T-helper 1 cell (primary cell): ENCODE measurements around the gene RHOF.
"Not testable (repeated sequence)": the region's sequence is repeated elsewhere in the genome, so short reads cannot be mapped to it uniquely, and the experiment has no call there.

Experiments
- DNase-seq, 5 donors: peaks; one replicate each; pipeline ENCODE4 v3.0.0-alpha.2; 2012 to 2020

Gene RHOF

DNA sequence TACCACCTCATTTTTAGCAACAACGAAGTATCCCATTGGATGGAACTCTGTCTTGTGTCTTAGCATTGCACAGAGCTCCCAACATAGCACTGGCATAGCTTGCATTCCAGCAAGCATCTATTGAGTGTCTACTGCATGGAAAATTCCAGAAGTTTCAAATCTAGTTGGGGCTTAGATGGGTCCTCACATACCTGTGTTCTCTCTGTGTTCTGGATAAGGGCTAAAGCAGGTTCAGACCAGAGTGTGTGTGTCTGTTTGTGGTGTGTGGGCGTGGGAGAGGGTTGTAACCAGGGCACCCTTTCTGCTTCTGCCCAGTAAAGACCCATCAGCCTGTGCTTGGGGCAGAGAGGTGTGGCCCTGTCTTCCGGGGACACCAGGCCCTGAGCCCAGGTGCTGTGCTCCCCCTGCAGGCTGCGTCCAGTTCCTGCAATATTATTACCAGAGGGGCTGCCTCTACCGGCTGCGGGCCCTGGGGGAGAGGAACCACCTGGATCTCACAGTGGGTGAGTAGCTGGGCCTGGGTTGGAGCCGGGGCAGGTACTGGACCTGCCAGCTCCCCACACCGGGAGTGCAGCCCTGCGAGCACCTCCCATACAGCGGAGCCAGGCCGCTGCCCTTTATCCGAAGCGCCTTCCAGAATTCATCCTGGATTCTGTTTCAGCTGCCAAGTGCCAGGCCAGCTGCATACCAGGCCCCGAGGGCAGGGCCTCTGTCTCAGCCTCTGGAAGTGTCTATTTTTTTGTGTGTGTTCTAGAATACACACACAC is 20.3 kb downstream of the RHOF start:
- peak; percentile 57 to 83 (median 71) for DNase-seq

DNA sequence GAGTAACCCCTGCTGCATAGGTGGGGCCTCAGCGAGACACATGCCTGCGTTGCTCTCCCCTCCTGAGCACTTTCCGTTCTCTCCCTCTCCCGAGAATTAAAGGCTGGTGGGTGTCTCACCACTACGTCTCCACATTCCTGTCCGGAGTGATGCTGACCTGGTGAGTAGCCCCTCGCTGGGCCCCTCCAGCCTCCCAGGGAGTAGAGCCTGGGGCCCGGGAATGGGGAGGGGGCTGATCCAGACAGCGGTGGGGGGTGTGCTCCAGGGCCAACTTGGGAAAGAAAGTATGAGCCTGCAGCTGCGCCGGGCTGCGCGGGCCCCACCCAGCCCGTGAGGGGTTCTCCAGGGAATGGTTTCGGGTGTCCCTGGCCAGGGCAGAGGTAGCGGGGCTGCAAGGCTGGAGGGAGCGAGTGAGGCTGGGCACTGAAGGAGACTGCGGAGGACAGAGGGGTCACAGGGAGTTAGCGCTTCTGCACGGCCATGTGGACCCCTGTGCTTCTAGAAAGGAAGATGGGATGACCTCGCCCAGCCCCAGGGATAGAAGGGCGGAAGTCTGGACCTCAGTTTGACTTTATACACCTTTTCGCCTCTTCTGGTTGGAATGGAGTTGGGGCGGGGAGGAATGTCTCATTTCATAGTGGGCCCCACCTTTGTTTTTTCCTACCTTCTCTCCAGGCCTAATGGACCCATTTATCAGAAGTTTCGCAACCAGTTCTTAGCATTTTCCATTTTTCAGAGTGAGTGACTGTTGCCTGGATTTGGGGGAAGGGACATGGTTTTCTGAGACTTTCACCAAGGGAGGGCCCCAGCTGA is 22.5 kb downstream of the RHOF start:
- no peak for DNase-seq

DNA sequence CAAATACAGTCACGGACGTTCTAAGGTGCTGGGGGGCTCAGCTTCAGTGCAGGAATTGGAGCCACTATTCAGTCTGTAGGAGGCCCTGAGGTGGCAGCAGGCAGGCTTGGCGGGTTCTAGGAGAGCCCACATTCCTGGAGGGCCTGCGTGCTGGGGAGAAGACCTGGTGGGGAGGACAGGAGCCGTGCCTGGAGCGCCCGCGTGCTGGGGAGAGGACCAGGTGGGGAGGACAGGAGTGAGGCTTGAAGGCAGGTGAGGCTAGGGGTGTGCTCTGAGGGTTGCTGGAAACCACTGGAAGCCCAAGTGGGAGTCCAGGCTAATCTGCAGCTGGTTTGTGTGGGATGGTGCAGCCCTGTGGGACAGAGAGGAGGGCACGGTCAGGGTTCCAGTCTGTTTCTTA is 23.1 kb downstream of the RHOF start:
- no peak for DNase-seq

DNA sequence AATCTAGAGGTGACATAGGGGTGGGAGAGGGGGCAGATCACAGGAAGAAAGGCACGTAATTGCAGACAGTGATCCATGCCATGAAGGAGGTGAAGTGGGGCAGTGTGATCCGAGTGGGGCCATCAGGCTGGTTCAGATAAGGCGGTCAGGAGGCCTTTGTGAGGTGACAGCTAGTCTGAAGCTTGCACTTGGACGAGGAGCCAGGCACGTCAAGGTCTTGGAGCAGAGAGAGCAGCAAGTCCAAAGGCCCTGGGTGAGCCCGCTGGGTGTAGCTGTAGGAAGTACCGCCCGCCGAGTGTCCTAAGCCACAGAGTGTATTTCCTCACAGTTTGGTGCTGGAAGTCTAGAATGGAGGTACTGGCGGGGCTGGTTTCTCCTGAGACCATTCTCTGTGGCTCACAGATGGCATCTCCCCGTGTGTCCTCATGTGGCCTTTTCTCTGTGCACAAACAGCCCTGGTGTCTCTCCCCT is 23.6 kb downstream of the RHOF start:
- no peak for DNase-seq

DNA sequence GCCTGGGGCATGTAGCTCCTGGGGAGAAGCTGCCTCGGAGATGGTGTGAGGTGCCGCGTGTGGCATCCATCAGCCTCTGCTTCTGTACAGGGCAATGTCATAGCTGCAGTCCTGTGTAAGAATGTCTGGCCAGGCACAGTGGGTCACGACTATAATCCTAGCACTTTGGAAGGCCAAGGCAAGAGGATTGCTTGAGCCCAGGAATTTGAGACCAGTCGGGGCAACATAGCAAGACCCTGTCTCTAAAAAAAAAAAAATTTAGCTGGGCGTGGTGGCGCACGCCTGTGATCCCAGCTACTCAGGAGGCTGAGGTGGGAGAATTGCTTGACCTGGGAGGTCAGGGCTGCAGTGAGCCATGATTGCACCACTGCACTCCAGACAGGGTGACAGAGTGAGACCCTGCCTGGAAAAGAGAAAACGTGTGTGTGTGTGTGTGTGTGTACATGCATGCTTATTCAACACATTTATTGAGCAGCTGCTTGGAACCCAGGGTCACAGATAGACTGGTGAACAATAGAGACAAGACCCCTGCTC is 24.1 kb downstream of the RHOF start:
- DNase-seq: no peak

DNA sequence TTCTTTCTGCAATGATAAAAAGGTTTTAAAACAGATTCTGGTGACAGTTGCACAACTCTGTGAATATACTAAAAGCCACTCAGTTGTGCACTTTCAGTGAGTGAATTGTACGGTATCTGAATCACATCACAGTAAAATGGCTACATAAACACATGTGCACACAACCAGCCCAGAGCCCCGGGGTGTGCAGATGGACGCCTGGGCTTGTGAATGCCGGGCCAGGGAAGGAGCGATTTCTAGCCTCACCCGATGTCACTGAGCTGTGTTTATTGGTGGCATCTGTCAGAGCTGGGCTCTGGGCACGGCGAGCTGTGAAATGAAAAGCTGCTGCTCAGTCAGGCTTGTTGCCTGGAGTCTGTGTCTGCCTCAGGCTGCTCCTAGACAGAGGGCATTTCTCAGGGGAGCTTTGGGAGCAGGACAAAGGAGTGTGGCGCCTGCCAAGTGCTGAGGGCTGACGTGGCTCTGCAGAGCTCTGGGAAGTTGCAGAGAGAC is 25.9 kb downstream of the RHOF start:
- no peak for DNase-seq

DNA sequence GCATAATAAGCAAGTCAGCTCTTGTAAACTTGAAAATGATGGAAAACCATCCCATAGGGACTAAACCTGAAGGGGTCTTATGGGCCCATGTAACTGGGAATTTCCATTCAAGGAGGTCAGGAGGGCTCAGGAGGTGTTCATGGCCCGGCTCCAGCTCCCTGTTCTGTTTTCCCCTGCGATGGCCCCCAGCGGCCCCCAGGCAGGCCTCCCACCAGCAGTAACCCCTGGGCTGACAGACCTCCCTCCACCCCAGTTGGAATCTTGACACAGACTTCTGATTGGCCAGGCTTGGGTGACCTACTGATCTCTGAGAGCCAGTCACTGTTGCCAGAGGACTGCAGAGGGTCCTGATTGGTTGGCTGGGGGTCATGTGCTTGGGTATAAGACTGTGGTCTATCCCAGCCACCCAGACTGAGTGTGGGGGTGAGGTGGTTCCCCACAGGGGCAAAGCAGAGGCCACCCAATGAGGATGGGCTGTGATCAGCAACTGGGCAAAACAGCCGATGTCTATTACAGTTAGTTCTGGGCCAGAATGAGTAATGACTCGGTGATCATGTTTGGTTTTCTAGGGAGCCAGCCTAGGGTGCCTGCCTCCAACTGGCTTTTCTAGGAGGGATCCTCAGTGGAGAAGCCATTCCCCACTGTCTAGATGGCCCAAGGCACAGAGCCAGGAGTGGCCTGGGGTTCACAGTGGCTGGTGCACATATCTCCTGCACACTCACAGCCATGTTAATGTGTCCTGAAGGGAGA is 27.0 kb downstream of the RHOF start:
- DNase-seq: no peak

DNA sequence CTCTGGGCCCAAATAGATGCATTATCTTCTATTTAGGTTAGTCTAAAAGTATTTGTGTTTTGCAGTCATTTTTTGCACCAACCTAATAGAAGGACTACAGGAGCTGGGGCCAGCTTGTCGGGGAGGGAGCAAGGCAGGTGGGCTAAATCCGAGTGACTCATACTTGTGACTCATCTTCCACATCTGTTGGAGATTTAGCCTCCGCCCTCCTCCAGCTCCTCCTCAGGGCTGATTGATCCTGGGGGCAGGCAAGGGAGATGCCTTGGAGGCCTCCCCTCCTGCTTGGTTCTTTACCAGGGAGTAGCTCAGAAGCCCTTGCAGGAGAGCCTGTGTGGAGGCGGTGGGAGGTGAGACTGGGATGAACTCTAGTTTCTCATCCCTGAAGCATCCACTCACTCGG is 27.9 kb downstream of the RHOF start:
- no peak for DNase-seq

DNA sequence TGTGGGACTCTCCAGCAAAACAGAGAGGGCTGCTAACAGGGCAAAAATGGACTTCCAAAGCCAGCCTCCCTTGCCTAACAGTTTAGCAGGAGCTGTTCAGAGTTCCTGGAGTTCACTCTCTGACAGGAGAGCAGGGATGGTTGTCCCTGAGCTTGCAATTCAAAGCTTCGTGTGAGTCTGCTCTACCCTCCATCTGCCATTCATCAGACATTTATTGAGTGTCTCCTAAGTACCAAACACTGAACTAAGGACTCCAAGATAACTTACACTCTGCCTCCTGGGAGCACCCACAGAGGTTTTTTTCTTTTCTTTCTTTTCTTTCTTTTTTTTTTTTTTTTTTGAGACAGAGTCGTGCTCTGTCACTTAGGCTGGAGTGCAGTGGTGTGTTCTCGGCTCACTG is 28.7 kb downstream of the RHOF start:
- DNase-seq: no peak

DNA sequence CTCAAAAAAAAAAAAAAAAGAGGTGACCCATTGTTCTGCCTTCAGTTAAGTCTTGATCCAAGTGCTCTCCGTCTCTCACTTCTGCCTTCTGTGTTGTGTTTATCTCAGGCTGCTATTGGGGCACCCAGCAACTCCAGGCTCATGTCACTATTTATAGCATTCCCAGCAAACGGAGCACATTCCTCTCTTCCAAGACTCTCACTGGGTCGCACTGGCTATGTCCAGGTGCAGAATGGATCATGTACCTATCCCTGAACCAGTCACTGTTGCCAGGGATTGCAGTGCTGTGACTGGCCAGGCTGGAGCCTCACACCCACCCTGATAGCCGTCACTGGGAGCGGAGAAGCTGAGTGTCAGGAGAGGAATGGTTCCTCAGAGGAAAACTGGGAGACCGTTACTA is 31.2 kb downstream of the RHOF start:
- no peak for DNase-seq

DNA sequence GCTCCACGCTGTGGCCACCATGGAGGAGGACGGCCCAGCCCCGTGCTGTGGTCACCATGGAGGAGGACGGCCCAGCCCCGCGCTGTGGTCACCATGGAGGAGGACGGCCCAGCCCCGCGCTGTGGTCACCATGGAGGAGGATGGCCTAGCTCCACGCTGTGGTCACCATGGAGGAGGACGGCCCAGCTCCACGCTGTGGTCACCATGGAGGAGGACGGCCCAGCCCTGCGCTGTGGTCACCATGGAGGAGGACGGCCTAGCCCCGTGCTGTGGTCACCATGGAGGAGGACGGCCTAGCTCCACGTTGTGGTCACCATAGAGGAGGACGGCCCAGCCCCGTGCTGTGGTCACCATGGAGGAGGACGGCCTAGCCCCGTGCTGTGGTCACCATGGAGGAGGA is 35.0 kb downstream of the RHOF start:
- not testable (repeated sequence) for DNase-seq

DNA sequence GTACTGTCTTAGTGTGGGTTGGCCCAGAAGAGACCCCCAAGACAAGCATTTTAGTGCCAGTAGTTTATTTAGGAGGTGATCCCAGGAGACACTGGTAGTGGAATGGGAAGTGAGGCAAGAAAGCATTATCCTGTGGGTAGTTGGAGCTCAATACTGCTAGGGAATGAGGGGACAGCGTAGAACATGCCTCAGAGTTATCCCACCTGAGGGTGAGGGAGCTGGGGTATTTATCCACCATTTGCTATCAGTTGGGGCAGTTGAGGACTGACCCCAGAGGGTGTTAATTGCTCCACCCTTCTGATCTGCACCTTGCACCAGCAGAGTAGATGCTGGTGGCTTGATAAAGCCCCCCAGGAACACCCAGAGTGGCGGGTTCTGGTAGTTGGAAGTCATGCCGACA is 37.9 kb downstream of the RHOF start:
- no peak for DNase-seq

DNA sequence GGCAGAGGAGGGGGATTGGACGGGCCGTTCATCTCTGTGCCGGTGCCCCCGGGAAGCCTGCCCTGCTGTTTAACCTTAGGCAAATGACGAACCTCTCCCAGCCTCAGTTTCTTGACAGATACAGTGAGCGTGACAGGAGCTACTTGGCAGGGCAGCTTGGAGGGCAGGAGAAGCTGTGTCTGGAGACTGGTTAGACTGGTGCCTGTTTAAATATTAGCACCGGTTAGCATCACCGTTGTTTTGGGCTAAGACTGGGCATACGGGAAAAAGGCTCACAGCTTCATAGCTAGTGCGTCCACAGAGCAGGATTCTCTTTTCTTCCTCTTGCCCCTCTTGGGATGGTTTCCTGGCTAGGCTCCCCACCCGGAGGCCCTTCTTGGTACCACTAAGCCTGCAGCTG is 38.7 kb downstream of the RHOF start:
- no peak for DNase-seq

DNA sequence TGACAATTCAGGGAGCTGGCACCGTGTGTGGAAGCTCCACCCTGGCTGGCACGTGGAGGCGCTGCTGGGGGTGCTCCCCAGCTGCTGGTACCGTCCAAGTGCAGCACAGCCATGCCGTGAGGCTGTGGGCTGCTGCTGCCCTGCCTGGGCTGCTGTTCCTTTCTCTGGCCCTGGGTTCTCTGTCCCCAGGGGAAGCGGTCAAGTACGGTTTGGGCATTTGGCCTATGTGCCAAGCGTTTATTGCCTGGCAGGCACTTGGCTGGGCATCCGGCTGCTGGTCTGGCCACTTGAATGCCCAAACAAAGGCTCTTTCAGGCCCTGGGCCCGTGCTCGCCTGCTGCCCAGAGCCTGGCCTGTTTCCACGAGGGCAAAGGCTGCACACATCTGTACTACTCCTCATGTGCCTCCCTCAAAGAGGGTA is 39.6 kb downstream of the RHOF start:
- no peak for DNase-seq

DNA sequence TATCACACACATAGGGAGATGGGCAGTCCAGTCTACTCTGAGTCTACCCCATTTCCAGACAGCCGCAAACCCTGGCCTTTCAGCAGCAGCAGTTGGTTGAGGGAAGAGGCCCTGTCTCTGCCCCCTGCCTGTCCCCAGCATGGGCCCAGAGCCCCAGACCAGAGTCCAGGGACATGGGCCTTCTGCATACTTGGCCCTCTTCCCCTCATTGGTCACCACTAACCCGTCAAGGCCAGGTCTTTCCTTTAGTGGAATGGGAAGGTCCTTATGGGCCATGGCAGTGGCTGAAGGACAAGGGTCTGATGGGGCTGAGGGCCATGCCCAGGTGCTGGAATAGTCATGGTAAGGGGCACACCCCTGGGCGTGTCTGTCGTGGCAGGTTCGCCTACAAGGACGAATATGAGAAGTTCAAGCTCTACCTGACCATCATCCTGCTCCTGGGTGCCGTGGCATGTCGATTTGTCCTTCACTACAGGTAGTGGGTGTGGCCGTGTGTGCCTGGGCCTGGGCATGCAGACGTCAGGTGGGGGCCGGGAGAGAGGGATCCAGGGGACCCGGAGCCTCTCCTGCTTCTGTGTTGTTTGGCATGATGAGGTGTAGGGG is 41.6 kb downstream of the RHOF start:
- no peak for DNase-seq

DNA sequence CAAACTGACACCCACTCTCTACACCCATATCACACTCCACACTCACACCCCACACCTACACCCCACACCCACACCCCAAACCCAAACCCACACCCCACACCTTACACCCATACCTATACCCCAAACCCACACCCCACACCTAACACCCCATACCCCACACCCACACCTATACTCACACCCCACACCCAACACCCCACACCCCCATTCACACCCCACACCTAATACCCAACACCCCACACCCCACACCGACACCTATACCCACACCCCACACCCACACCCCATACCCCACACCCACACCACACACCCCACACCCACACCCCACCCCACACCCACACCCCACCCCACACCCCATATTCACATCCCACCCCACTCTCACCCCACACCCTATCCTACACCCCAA is 42.5 kb downstream of the RHOF start:
- no peak for DNase-seq

DNA sequence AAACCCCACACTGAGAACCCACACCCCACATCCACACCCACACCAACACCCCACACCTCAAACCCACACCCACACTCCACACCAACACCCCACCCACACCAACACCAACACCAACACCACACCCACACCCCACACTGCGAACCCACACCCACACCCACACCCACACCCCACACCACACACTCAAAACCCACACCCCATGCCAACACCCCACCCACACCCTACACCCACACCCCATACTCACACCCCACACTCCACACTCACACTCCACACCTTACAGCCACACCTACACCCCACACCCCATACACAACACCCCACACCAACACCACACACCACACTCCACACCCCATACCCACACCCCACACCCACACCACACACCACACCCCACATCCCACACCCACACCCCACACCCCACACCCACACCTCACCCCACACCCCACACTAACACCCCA is 43.0 kb downstream of the RHOF start:
- no peak for DNase-seq

DNA sequence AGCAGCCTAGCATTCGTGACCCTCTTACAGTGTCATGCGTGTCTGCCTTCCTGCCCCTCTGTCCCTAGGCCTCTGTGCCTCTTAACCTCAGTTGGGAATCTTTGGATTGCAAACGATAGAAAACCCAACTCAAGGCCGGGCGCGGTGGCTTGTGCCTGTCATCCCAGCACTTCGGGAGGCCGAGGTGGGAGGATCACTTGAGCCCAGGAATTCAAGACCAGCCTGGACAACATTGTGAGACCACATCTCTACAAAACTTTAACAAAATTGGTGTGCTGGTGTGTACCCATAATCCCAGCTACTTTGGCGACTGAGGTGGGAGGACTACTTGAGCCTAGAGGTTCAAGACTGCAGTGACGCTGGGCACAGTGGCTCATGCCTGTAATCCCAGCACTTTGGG is 44.2 kb downstream of the RHOF start:
- DNase-seq: no peak

DNA sequence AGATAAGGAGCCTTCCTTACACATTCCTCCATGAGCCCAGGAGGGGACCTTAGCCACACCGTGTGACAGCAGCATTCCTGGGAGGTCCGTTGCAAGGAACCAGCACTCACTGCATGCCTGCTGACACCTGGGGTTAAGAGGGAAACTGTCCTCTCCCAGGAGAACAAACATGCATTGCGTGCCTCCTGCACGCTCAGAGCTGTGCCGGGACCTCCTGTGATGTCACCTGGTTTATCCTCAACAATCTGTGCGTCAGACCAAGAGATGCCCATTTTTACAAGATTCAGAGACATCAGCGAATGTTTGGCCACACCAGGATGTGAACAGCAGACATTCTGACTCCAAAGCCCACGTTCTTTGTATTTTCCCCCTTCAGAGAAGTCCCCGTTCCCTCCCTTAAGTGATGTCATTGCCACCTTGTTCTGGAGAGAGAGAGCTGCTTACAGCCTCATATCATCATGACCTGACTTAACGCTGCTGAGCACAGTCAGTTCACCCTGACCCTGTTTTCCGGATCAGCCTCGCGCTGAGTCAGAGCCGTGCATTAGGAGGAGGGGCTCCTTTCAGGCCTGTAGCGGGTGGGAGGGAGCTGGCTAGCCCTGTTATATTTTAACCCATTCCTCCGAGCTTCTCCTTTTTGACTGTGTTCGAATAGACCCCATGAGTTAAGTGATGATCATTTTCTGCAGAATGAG is 44.8 kb downstream of the RHOF start:
- peak in 1 of 5 donors; percentile 30 for DNase-seq

DNA sequence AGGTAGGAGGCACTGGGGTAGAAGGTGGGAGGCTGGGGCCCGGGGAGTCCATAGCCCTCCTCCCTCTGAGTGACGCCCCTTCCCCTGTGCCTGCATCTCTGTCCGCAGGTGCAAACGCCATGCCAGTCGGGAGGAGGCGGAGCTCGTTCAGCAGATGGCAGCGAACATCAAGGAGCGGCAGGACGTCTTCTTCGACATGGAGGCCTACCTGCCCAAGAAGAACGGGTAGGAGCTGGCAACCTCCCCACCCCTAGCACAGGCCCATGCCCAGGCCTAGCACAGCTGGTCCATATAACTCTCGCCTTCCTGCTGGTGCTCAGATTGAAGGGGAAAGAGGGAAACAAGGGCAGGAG is 45.3 kb downstream of the RHOF start:
- DNase-seq: no peak

DNA sequence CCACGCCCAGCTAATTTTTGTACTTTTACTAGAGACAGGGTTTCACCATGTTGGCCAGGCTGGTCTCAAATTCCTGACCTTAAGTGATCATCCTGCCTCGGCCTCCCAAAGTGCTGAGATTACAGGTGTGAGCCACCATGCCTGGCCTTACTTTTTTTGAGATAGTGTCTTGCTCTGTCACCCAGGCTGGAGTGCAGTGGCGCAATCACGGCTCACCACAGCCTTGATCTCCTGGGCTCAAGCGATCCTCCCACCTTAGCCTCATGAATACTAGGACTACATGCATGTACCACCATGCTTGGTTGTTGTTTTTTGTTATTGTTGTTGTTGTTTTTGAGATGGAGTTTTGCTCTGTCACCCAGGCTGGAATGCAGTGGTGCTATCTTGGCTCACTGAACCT is 47.9 kb downstream of the RHOF start:
- not testable (repeated sequence) for DNase-seq

DNA sequence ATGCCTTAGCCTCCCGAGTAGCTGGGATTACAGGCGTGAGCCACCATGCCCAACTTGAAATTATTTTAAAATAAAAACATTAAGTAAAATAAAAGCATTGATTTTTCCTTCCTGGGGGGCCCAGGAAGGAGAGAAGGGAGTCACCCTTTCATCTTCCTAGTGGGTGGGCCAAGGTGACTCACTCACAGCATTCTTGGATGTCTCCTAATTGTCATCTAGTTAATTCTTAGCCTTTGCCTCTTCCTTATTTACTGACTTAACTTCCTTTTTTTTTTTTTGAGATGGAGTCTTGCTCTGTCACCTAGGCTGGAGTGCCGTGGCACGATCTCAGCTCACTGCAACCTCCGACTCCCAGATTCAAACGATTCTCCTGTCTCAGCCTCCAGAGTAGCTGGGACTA is 51.7 kb downstream of the RHOF start:
- no peak for DNase-seq
